HG02763 (cell line): ENCODE measurements around the gene CBFA2T2.

ENCODE experiments used
- ATAC-seq: cut with Tn5 transposase; IDR thresholded peaks from one replicate; pipeline ENCODE4 v1.9.1; 2021; ENCODE audit warnings: mild to moderate bottlenecking, moderate library complexity; ENCODE audit not compliant: unreplicated experiment

CBFA2T2 gene

DNA sequence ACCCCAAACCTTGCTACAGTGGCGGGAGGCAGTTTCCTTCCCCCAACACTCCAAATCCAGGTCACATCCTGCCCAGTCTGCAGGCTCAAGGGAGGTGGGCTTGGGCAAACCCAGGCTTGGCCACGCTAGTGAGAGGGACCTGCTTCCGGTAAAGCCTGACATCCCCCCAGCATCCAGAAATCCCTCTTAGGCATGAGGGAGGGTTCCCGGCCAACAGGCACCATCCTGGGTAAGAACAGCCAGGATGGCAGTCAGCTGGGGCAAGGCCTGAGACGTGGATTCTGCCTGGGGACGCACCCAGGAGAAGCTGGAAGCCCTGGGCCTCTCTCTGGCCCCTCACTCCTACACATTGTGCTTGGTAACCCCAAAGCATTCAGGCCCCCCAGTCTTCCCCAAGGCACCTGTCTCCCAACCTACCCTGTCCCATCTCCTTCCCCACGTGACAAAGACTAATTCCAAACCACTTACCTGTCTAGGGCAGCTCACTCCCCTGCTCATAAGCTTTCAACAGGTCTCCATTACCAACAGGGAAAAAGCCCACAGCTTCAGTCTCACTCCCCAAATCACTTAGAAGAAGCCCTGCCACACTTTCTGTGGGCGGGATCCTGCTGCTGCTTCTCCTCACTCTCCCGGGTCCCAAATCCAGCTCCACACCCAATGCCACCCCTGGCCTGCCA lies 174.3 kb downstream of the CBFA2T2 start:
- ATAC-seq, result no peak

DNA sequence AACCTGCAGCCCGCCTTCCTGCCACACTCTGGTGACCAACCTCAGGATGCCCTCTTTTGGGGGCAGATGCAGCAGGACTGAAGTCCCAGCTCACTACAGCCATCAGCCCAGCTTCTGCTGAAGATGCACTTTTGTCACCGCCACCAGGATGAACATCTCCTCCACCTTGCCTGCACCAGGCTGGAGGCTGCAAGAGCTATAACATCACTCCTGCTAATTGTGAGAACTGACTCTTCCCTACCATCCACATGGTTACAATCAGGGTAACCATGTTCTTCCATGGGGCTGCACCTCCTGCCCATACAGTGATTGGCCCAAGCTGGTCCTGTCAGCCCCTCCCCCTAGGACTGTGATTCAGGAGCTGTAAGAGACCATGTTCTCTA lies 174.9 kb downstream of the CBFA2T2 start:
- no peak for ATAC-seq

DNA sequence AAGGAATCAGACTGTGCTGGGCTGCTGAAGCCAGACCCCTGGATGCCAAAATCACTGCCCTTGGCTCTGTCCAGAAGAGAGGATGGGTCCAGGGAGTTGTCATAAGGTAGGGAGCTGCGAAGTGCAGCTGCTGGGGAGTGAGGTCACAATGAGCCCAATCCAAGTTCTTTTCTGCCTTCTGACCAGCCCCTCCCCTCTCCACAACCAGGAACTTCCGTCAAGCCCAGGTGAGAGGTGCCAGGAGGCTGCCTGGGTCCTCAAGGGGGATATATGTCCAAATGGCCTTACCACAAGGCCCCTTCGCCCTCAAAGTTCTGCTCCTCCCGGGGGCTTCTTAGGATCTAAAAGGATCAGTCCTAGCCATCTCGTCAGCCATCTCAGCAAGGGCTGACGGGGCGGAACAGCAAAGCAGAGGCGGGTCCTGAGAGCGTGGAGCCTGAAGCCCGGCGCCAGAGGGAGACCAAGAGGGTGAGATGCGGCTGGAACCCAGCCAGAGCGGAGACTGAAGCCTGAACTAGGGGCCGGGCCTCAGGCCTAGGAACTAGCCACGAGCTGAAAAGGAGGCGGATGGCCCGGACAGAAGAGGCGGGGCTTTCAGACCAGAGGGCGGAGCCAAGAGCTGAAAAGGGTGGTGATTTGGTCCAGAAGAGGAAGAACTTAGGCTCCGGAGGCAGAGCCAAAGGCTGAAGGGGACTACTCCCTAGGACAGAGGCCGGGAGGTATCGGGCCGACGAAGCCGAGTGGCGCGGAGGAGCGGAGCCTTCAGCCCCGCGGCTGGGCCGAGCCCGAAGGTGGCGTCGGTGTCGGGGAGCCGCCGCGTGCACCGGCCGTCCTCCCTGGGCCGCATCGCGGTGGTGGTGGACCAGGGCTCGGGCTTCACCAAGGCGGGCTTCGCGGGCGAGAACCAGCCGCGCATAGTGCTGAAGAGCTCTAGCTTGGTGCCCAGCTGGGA lies 176.7 kb downstream of the CBFA2T2 start, which contains the start of gene ACTL10:
ACTL10 (plus strand) TSS at position 651 of the 952 bp plus-strand sequence. CDS start 555 bp downstream, outside the sequence.
- ATAC-seq, result peak; percentile 63

DNA sequence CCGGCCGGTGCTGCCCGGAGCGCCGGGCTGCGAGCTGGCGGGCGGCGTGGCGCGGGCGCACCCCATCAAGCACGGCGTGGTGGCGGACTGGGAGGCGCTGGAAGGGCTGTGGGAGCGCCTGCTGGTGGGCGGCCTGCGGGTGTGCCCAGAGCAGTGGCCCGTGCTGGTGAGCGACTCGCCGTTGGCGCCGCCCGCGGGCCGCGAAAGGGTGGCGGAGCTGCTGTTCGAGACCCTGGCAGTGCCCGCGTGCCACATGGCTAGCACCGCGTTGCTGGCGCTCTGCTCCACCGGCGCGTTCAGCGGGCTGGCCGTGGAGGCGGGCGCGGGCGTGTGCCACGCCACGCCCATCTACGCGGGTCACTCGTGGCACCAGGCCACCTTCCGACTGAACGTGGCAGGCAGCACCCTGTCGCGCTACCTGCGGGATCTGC lies 177.4 kb downstream of the CBFA2T2 start:
- ATAC-seq, result no peak

DNA sequence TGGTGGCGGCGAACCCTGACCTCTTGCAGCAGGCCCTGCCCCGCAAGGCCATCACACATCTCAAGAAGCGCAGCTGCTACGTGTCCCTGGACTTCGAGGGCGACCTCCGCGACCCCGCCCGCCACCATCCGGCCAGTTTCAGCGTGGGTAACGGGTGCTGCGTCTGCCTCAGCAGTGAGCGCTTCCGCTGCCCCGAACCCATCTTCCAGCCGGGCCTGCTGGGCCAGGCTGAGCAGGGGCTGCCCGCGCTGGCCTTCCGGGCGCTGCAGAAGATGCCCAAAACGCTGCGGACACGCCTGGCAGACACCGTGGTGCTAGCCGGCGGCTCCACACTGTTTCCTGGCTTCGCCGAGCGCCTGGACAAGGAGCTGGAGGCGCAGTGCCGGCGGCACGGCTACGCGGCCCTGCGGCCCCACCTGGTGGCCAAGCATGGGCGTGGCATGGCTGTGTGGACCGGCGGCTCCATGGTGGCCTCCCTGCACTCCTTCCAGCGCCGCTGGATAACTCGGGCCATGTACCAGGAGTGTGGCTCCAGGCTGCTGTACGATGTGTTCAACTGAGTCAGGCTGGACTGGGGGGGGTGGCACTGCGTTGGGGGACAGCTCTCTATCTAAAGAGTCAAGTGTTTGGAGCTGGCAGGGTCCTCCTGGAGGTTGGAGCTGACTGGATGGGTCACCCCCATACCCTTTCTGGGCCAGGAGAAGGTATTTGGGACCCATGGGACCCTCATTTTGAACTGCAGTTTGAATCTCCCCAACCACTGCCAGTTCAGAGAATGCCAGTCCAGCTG lies 178.0 kb downstream of the CBFA2T2 start:
- ATAC-seq, result peak; percentile 39

DNA sequence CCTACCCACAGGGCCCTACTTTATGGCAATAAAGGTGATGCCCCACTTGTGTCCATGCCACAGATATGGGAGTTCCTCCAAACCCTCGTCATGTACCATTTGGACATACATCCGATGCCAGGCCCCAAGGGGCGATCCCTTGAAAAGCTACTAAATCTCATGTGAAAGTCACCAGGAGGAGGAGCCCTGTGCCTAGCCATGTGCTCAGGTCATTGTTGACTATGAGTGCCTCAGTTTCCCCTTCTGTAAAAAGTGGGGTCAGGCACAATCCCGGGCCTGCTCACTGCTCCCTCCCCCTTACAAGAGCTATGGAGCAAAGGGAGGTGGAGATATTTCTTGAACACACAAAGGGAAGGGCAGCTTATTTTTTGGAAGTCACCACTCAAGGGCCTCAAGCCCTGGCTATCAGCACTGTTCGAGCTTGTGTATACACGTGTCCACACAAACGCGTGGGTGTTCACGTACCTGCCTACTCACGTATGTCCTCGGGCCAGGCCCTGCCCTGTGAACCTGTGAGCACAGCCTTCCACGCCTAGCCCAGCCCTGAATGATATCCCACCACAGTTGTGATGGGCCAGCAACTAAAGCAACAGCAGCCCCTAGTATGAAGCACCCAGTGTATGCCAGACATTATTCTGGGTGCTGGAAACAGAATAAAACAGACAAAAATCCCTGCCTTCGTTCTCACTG lies 178.7 kb downstream of the CBFA2T2 start:
- ATAC-seq, result no peak

DNA sequence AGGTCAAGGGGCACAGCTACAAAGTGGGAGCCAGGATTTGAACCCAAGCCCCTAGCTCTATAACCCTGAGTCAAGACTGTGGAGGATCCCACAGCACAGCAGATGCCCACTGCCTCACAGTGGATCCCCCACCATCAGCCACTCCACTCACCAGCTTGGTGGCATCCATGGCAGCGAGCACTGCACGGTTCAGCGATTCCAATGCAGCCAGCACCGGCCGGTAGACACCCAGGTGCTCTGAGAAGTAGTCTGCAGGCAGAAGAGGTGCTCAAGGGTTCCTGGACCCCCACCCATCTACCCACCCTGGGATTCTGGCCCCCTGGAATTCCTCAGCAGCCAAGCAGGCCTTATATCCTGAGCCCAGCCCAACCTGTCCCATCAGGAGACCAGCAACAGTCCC lies 179.3 kb downstream of the CBFA2T2 start:
- no peak for ATAC-seq

DNA sequence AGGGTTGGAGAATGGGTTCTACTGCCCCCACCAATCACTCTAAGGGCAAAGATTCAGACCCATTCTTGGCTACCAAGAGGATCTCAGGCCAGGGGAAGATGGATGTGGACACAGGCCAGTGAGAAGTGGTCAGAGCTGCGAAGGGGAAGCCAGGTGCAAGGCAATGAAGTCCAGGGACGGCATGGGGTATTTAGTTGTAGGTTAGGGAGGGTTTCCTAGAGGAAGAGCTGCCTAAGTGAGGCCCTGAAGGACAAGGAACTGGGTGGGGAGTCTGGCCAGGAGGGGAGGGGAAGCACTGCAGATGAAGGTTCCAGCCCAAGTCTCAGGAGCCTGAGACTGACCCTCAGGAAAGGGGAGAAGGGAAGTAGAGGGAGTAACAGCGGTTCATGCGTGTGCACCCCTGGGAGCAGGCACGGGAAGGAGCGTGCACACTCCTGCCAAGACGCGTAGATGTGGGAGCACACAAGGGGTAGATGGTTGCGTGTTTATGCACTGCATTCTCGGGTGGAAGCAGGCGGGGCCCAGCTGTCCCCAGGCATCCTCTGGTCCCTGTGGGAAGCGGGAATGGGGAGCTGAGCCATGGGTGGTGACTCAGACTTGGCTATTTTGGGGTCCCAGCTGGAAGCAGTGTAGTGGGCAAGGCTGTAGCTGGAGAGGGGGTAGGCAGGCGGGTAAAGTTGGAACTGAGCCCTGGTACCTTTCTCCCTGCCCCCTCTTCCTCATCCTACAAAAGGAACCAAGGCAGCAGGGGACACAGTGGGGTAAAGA lies 180.2 kb downstream of the CBFA2T2 start:
- no peak for ATAC-seq

DNA sequence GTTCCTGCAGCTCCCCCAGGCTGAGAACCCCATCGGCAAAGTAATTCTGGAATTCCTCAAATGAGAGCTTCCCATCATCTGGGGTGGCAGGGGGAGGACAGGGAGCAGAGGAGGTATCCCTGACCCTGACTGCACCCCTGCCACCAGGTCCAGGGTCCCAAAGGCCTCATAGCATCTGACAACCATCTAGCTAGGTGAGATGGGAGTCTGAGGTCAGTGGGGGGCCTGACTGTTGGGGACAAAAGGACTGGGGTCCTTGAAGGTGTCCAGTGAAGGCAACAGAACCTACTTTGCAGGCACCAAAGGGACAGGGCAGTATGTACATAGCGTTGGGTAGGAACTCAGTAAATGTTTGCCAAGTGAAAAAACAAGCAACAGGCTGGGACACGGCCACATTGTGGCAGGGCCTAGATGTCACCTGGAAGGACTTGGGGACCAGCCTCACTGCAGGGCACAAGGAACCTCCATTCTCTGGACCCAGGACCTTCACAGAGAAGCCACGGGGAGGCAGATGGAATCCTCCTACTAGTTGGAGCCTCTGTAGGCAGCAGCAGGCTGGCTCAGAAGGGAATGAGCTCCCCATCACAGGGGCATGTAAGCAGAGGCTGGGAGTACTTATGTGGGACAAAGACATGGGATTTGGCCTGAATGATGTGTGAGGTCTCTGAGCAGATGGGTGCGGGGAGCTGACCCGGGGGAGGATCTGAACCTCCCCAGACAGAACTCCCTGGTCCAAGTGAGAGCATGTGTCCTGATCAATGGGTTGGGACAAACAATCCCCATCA lies 181.0 kb downstream of the CBFA2T2 start:
- no peak for ATAC-seq

DNA sequence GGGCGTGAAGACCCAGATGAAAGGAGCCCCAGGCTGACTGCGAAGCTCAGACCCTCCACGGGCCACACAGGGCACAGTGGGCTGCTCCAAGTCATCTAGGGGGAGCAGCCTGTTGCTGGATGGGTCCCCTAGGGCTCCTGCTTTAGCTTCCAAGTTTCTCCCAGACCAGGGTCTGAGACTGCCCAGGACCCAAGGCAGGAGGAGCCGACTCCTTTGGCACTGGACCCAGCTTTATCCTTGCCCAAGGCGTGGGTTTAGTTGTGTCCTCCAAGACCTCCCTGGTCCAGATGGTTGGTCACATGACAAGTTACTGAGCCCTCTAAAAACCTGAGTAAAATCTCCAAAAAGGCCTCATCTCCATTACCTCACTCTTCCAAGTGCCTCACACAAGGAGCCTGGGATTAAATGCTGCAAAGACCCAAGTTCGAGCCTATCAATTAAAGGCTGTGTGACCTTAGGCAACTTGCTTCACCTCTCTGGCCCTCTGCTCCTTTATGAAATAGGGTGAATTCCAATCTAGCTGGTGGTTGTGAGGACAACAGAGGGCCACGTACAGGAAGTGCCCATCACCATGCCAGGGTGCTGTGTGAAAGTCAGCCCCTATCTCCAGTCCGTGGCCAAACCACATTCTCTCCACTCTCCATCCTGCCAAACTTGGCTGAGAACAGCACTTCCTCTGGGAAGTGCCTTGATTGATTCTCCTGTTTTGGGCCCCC lies 181.8 kb downstream of the CBFA2T2 start:
- ATAC-seq, result no peak

DNA sequence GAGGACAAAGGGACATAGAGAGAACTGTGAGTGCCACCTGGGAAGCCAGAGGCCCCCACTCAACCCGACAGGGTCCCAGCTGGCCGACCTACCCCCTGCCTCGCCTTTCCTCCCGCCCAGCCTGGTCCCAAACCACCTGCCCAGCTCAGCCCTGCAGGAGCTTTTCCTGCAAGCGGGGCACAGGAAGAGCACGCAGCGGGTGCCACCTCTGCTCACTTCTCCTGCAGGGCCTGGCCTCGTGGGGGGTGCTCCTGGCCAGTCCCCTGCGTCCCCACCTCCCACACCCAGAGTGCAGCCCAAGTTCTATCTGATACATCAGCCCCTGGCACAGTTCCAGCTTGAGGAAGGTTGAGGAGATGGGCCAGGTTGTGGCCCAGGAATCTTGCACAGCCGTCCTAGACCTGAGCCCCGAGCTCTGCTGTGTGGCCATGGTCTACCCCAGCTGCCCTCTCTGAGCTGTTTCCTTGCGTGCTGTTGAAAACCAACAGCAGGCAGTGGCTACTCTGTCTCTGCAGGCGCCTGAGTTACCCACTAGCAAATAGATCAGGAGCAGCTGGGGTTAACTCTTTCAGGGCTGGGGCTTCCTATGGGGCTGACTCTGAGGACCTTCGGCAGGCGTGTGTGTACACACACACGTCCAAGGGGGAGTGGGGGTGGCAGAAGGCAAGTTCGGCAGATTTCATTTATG lies 182.7 kb downstream of the CBFA2T2 start:
- no peak for ATAC-seq

DNA sequence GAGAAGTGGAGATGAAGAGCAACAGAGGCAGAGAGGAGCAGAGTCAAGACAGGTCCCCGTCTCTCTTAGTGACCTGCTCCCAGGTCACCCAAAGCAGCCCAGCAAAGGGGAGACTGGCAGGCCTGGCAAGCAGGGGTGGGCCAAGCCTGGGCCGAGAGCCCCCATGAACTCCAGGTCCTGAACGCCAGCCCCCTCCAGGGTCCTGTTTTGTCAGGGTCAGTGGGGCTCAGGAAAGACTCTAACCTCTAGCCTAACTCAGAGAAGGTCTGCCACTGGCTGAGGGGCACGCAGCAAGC lies 183.2 kb downstream of the CBFA2T2 start:
- ATAC-seq, result no peak

DNA sequence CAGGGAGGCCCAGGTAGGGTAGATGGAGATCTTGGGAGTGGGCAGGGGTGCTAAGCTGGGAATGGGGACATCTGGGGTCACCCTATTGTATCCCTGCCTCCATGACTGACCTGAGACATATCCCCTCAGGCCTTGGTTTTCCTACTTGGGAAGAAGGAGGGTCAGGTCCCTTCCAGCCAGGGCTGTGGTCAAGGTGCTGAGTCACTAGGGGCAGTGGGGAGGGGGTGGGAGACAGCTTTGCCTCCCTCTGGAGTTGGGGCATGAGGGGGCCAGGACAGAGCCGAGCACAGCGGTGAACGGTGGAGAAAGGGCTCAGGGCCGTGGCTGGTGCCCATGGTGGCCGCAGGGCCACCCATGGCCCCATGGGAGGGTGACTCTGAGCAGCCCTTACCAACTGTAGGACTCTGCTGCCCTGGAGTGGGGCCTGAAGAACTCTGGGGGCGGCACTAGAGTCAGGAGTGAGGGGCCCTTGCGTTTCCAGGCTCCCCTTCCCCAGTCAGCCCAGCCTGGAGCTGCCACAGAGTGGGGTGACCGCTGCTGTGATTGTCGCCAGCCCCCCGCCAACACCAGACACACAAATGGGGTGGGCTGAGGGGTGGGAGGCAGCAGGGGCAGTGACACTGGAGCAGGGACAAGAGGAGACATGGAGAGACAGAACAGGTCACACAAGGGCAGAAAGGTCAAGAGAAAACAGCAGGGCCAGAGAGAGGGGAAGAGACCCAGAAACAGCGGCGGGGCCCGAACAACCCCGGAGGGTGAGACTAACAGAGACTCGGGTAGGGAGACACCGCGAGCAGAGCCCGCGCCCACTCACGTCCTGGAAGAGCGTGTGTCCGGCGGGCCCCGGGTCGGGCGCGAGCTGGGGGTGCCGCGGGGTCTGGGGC lies 183.8 kb downstream of the CBFA2T2 start:
- ATAC-seq, result no peak

DNA sequence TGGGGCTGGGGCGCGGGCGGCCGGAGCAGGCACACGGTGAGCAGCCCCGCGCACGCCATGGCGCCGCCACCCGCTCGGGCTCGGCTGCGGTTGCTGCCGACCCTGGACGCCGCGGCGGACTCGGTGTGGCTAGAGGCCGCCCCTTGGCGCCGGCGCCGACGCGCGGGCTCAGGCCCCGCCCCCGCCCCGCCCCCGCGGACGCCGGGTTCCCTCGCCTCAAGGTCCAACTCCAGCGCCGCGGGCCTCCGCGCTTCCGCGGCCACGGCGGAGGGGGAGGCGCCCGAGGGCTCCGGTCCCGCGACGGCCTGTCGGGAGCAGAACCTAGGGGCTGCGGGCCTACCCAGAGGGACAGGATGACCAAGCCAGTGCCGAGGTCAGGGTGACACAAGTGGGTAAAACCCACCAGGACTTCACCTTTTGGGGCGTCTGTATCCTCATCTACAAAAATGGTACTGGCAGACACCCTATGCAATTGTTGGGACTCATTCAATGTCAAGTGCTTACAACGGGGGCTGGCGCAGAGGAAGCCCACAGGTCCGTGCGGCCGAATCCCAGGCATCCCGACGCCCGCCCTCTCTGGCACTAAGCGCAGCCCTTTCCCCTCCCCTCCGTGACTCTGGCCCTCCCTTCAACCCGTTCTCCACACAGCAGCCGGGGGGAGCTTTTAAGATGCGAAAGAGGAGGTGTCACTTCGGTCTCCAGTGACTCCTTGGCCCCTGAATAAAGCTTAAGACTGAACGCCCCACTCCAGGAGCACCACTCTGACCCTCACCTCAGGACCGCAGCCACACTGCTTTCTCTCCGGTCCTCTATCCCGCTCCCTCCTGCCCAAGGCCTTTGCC lies 184.6 kb downstream of the CBFA2T2 start, which contains the start of gene NECAB3:
NECAB3 (minus strand) TSS at position 135 of the 842 bp plus-strand sequence; CDS start at position 59, 76 bp downstream.
- peak; percentile 73 for ATAC-seq

DNA sequence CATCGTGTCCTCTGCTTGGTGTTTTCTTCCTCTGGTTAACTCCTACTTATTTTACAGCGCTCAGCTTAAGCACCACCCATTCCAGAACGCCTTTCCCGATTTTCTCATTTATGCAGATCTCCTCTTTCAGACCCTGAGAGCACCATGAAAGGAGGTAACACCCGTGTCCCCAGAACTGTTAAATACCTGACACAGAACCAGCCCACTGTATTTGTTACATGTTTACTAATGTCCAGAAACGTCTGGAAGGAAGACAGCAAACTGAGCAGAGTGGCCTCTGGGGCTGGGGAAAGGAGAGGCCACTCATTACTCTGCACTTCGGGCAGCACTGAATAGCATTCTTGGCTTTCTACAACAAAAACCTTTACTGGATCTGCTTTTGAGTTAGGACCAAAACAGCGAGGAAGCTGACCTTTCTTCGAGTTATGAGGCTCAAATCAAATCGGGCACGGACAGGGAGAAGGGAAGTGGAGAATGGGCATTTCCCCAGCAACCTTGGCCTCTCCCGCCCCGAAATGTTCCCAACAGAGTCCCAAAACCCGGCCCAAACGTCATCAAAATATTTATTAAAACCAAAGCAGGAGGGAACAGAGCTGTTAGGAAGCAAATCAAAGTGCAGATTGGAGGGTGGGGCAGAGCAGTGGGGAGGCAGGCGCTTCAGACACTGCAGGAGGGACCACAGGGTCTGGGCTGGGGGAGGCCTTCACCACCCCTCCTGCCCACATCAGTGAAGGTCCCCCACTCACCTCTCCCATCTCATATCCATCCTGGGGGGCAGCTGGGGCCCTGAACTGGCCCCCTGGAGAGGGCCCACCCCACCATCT lies 185.5 kb downstream of the CBFA2T2 start:
- no peak for ATAC-seq
